ENCODE measurements around the gene DYNC2H1.
"Not testable (repeated sequence)": the region's sequence is repeated elsewhere in the genome, so short reads cannot be mapped to it uniquely, and the experiment has no call there.

The DYNC2H1 gene

DNA sequence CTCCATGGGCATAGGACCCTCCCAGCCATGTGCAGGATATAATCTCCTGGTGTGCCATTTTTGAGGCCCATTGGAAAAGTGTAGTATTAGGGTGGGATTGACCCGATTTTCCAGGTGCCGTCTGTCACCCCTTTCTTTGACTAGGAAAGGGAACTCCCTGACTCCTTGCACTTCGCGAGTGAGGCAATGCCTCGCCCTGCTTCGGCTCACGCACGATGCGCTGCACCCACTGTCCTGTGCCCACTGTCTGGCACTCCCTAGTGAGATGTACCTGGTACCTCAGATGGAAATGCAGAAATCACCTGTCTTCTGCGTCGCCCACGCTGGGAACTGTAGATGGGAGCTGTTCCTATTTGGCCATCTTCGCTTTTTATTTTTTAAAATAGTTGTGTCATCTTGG lies 32.8 kb downstream of the DYNC2H1 start:
- in situ Hi-C loops (cut with HindIII; ENCODE audit: low sequenced_read_pairs), result not testable (repeated sequence)

GRCh38 chr11:103147627-103148026 lies 38.4 kb downstream of the DYNC2H1 start:
- in situ Hi-C loops (cut with HindIII; ENCODE audit: low sequenced_read_pairs), result no loop called here

GRCh38 chr11:103157542-103157941 lies 48.3 kb downstream of the DYNC2H1 start:
- in situ Hi-C loops (cut with HindIII; ENCODE audit: low sequenced_read_pairs), result loop anchor here (5.0 kb wide), 1 partner anchor 35 kb away; no protein-coding TSS in a partner anchor

GRCh38 chr11:103164093-103164796 lies 55.0 kb downstream of the DYNC2H1 start:
- in situ Hi-C loops (cut with HindIII; ENCODE audit: low sequenced_read_pairs), result no loop called here

DNA sequence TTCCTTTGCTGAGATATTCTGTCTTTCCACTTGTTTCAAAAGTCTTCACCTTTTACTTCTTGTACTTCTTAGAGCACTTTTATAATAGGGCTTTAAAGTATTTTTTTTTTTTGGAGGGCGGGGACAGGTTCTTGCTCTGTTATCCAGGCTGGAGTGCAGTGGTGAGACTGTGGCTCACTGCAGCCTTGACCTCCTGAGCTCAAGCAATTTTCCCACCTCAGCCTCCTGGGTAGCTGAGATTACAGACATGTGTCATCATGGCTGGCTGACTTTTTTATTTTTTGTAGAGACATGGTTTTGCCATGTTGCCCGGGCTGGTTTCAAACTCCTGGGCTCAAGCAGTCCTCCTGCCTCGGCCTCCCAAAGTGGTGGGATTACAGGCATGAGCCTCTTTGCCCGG lies 57.9 kb downstream of the DYNC2H1 start:
- in situ Hi-C loops (cut with HindIII; ENCODE audit: low sequenced_read_pairs), result no loop called here

DNA sequence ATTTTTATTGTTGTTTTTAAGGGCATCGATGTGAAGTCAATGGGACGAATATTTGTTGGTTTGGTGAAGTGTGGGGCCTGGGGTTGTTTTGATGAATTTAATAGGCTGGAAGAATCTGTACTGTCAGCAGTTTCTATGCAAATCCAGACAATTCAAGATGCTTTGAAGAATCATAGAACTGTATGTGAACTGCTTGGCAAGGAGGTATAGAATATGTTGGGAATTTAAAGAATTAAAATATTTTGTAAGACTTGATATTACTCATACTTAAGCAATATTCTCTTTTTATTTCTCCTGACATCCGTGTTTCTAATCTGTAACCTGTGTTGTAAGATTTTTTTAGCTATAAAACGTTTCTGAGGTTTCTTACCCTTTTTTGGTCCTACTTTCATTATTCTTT lies 61.6 kb downstream of the DYNC2H1 start:
- in situ Hi-C loops (cut with HindIII; ENCODE audit: low sequenced_read_pairs), result no loop called here

DNA sequence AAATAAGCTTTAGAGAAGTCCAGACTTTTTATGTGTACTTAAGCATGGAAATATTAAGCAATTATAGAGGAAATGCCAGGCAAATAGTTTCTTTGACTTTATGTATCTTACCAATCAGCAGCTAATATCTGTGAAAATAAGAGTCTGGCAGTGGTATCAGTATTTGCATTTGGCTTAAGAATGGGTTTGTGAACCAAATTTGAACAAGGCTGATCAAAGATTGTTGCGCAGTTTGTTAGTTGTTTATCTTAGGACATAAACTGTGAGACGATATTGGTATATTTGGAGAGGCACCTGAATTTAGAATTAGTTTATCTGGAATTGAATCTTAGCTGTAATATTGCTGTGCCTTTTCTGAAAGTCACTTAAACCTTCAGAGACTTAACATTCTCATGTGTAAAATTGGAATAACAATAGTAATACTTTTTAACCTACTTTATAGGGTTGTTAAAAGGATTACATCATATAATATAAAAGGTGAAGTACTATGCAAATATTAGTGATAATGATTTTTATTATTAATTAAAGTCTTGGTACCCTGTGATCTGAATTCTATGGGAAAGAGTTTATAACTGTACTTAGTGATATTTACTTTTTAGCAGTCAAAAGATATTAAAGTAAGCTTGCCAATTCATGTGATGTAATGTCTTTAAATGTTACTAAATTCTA lies 66.4 kb downstream of the DYNC2H1 start:
- in situ Hi-C loops (cut with HindIII; ENCODE audit: low sequenced_read_pairs), result no loop called here

GRCh38 chr11:103183981-103184611 lies 74.9 kb downstream of the DYNC2H1 start:
- in situ Hi-C loops (cut with HindIII; ENCODE audit: low sequenced_read_pairs), result no loop called here

- in situ Hi-C loops (cut with HindIII; ENCODE audit: low sequenced_read_pairs), result no loop called here
Observed at GRCh38 chr11:103202048-103202651, 92.9 kb downstream of the DYNC2H1 start.

- in situ Hi-C loops (cut with HindIII; ENCODE audit: low sequenced_read_pairs), result no loop called here
Observed at GRCh38 chr11:103210543-103210942, 101.3 kb downstream of the DYNC2H1 start.

GRCh38 chr11:103215812-103216211 lies 106.6 kb downstream of the DYNC2H1 start:
- in situ Hi-C loops (cut with HindIII; ENCODE audit: low sequenced_read_pairs), result no loop called here

DNA sequence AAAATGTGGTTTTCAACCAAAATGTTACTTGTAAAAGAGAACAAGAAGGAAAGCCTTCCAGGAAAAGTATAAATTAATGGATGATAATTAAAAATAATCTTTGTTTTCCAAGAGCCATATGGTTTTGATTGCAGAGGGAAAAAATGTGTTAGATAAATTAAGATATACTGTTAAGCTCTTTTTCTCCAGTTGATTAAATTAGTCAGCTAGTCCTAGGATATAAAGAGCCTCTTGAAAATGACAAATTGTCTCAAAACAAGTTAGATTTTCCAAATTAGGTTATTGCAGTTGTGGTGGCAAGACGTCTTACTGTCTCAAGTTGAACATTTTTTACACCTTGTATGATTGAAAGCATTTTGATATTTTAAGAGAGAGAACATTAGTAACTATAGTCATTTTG lies 110.9 kb downstream of the DYNC2H1 start:
- in situ Hi-C loops (cut with HindIII; ENCODE audit: low sequenced_read_pairs), result no loop called here

DNA sequence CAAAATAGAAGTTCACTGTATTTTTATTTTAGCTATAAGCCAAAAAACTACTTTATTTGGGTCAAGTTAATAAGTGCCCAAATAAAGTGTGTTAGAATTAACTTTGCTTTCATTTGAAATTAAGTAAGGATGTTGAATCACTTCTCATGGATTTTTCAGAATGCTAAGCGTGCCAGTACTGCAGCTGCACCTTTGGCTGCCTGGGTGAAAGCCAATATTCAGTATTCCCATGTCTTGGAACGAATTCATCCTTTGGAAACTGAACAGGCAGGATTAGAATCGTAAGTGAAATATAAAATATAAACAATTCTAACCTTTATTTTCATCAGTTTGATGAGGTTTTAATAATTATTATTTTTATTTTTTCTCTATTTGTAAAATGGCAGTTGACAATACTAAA lies 113.6 kb downstream of the DYNC2H1 start:
- in situ Hi-C loops (cut with HindIII; ENCODE audit: low sequenced_read_pairs), result no loop called here

GRCh38 chr11:103228807-103229206 lies 119.6 kb downstream of the DYNC2H1 start:
- in situ Hi-C loops (cut with HindIII; ENCODE audit: low sequenced_read_pairs), result no loop called here

- in situ Hi-C loops (cut with HindIII; ENCODE audit: low sequenced_read_pairs), result no loop called here
Observed at GRCh38 chr11:103234974-103235373, 125.7 kb downstream of the DYNC2H1 start.

- in situ Hi-C loops (cut with HindIII; ENCODE audit: low sequenced_read_pairs), result no loop called here
Observed at GRCh38 chr11:103241574-103241973, 132.3 kb downstream of the DYNC2H1 start.

- in situ Hi-C loops (cut with HindIII; ENCODE audit: low sequenced_read_pairs), result no loop called here
Observed at GRCh38 chr11:103254123-103254522, 144.9 kb downstream of the DYNC2H1 start.

DNA sequence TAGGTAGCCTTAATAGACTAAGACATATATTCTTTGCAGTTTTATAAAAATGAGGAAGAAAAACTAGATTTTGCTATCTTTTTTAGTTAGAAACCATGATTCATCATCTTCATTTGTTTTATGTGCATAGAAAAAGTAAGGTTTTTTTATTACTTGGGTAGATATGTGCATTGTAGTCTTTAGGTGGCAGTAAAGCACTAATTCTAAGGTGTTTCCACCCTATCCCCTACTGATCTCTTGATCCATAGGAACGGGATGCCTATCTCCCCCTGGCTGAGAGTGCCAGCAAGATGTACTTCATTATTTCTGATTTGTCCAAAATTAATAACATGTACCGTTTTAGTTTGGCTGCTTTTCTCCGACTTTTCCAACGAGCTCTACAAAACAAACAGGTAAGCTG lies 148.1 kb downstream of the DYNC2H1 start:
- in situ Hi-C loops (cut with HindIII; ENCODE audit: low sequenced_read_pairs), result no loop called here

GRCh38 chr11:103266167-103266831 lies 157.1 kb downstream of the DYNC2H1 start:
- in situ Hi-C loops (cut with HindIII; ENCODE audit: low sequenced_read_pairs), result no loop called here

DNA sequence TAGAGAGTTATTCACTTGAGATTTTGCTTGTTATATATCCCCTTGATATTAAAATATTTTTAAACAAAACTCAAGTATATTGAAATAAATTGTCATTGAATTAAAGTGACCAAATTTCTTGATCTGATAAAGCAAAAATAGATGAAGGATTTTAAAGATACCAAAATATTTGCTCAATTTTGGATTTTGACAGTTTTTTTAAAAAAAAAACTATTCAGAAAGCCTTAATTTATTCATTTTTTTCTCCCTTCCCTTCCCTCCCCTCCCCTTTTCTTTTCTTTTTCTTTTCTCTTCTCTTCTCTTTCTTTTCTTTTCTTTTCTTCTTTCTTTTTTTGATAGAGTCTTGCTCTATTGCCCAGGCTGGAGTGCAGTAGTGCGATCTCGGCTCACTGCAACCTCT lies 163.7 kb downstream of the DYNC2H1 start:
- in situ Hi-C loops (cut with HindIII; ENCODE audit: low sequenced_read_pairs), result no loop called here

DNA sequence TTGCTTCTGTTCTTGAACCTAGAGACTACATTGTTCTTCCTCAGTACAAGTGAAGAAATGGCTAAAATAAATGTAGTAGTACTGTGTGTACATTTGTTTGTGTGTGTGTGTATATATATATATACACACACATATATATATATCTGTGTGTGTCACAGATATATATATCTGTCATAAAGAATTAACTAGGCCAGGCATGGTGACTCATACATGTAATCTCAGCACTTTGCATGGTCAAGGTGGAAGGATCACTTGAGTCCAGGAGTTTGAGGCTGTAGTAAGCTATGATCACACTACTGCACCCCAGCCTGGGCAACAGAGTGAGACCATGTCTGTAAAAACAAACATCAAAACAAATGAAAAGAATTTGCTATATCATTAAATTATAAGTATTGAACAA lies 164.8 kb downstream of the DYNC2H1 start:
- in situ Hi-C loops (cut with HindIII; ENCODE audit: low sequenced_read_pairs), result no loop called here
